SU-DHL-6 (cell line): Measurements from ENCODE around the gene OVOL1.

Experiments
- H2AFZ ChIP-seq: fragments of 200-600 bp; sonication (generic); 2 replicates; pipeline ENCODE4 v1.6.1; 2014; ENCODE audit warnings: low read depth, mild to moderate bottlenecking, moderate library complexity, mixed read lengths, antibody characterized with exemption, low read length; ENCODE audit not compliant: severe bottlenecking
- H3F3A ChIP-seq: fragments of 200-600 bp; shearing (Covaris generic); 2 replicates; pipeline ENCODE4 v1.6.0; 2016; ENCODE audit warnings: antibody characterized with exemption, mild to moderate bottlenecking; ENCODE audit not compliant: insufficient read depth
- H3K27ac ChIP-seq: fragments of 200-600 bp; sonication (generic); 2 replicates; pipeline ENCODE4 v1.5.1; 2016; ENCODE audit warnings: low read depth, mild to moderate bottlenecking, low read length, moderate library complexity, mixed read lengths
- H3K27me3 ChIP-seq: fragments of 200-600 bp; sonication (generic), shearing (Covaris generic); 2 replicates; pipeline ENCODE4 v1.6.0; 2014; ENCODE audit warnings: mild to moderate bottlenecking, low read length
- H3K36me3 ChIP-seq: fragments of 200-600 bp; sonication (generic); 2 replicates; pipeline ENCODE4 v1.6.1; 2014; ENCODE audit warnings: mild to moderate bottlenecking, low read length, mixed read lengths
- H3K4me2 ChIP-seq: fragments of 300-600, 200-600 bp; shearing (Covaris generic), sonication (generic); 2 replicates; pipeline ENCODE4 v1.6.0; 2014; ENCODE audit warnings: low read length, low read depth, mild to moderate bottlenecking; ENCODE audit not compliant: poor library complexity, severe bottlenecking
- H3K4me3 ChIP-seq: fragments of 200-600 bp; sonication (generic); 2 replicates; pipeline ENCODE4 v1.5.1; 2014; ENCODE audit warnings: antibody characterized with exemption, low read length, mild to moderate bottlenecking, mixed read lengths; ENCODE audit not compliant: insufficient read depth, poor library complexity, severe bottlenecking
- H3K79me2 ChIP-seq: fragments of 200-600 bp; sonication (generic); 2 replicates; pipeline ENCODE4 v1.6.1; 2014; ENCODE audit warnings: mild to moderate bottlenecking, low read length, moderate library complexity; ENCODE audit not compliant: insufficient read depth
- H3K9ac ChIP-seq: fragments of 200-600 bp; sonication (generic); 2 replicates; pipeline ENCODE4 v1.7.0; 2014; ENCODE audit warnings: mild to moderate bottlenecking, low read length
- H3K9me2 ChIP-seq: fragments of 200-600 bp; sonication (generic); replicated peaks from 2 replicates; pipeline ENCODE4 v1.6.1; 2014; ENCODE audit warnings: low read length; ENCODE audit not compliant: insufficient read depth
- H3K9me3 ChIP-seq: fragments of 200-600 bp; sonication (generic); 2 replicates; pipeline ENCODE4 v1.6.1; 2014; ENCODE audit warnings: low read length, mixed read lengths; ENCODE audit not compliant: insufficient read depth
- H4K20me1 ChIP-seq: fragments of 200-600 bp; sonication (generic); 2 replicates; pipeline ENCODE4 v1.6.1; 2014; ENCODE audit warnings: low read depth, mild to moderate bottlenecking, antibody characterized with exemption, low read length, moderate library complexity, mixed read lengths
- EZH2phosphoT487 ChIP-seq: fragments of 200-600 bp; sonication (generic), shearing (Covaris generic); conservative IDR thresholded peaks from 2 replicates; pipeline ENCODE4 v1.6.1; 2018; ENCODE audit warnings: mild to moderate bottlenecking, antibody characterized with exemption, low read length, moderate library complexity, mixed read lengths
- TF ChIP-seq, protein P1 (sequence below): fragments of 200-600 bp; sonication (generic); IDR thresholded peaks from one replicate; pipeline ENCODE4 v1.5.1; 2017; ENCODE audit warnings: antibody characterized with exemption, mild to moderate bottlenecking, low read length, moderate library complexity; ENCODE audit not compliant: insufficient read depth, poor library complexity, severe bottlenecking

OVOL1 gene

DNA sequence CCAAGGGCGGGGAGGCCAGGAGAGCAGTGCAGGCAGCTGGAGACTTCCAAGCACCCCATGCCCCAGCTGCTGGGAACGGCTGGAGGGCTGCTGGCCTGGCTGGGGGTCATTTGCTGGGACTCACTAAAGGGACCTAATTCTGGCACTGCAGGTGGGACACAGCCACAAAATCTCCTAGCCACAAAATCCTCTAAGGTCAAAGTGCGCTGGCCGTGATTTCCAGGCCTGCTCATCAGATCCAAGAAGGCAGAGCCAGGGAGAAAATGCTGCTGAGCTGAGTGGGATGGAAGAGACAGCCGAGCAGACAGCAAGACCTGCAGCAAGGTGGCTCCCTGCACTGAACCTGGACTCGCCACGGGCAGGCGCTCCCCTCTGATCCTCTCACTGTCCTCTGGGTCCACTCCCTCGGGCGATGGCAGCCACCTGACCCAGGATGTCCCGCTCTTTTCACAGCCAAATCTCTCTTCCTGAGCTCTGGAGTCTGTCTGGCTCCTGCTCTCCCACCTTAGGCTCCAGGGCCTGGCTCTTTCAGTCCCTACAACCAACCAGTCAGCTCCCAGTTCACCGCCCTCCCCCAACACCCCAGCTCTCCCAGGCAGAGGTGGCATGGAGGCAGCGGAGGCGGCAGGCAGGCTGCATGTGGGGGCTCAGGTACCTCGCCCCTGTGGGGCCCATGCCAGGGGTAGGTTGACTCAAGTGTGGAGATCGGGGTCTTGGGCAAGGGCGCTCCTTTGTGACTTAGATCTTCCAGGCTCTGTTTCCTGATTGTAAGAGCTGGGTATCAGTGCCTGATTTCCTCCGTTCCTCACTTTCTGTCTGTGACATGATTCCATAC lies 14.5 kb downstream of the OVOL1 start:
- Histone ChIP-seq H2AFZ (no peak overlapping the region), H3K27me3 (no peaks in the 10 kb centered on the region), H3K9ac (no peak overlapping the region), H4K20me1 (no peaks in the 10 kb centered on the region), H3K79me2 (no peaks in the 10 kb centered on the region), H3F3A (no peaks in the 10 kb centered on the region), H3K9me3 (no peaks in the 10 kb centered on the region), H3K4me3 (no peak overlapping the region), H3K36me3 (no peaks in the 10 kb centered on the region), H3K4me2 (no peak overlapping the region), H3K9me2 (no peaks in the 10 kb centered on the region), H3K27ac (no peak overlapping the region)
- TF ChIP-seq, protein P1, sequence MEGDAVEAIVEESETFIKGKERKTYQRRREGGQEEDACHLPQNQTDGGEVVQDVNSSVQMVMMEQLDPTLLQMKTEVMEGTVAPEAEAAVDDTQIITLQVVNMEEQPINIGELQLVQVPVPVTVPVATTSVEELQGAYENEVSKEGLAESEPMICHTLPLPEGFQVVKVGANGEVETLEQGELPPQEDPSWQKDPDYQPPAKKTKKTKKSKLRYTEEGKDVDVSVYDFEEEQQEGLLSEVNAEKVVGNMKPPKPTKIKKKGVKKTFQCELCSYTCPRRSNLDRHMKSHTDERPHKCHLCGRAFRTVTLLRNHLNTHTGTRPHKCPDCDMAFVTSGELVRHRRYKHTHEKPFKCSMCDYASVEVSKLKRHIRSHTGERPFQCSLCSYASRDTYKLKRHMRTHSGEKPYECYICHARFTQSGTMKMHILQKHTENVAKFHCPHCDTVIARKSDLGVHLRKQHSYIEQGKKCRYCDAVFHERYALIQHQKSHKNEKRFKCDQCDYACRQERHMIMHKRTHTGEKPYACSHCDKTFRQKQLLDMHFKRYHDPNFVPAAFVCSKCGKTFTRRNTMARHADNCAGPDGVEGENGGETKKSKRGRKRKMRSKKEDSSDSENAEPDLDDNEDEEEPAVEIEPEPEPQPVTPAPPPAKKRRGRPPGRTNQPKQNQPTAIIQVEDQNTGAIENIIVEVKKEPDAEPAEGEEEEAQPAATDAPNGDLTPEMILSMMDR = no peak

DNA sequence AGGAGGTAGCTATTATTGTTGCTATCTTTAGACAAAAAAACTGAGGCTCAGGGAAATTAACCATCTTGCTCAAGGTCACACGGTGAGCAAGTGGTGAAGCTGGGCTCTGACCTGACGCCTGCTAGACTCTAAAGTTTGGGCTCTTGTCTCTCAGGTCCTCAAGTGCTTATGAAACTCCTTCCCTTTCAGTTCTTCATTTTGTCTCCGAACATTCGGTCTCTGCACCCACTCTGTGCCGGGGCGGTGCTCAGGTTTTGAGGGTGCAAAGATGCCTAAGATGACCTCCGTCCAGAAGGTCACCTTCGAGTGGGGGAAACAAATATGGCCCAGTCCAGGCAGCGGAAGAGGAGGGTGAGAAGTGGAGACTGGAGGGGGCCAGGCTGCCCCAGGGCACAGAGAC lies 16.0 kb downstream of the OVOL1 start:
- Histone ChIP-seq H3K27ac (no peak overlapping the region), H2AFZ (no peak overlapping the region), H3K27me3 (no peaks in the 10 kb centered on the region), H3K9me2 (no peaks in the 10 kb centered on the region), H3K9ac (no peak overlapping the region), H3K4me2 (no peak overlapping the region), H3K4me3 (no peak overlapping the region), H4K20me1 (no peaks in the 10 kb centered on the region), H3K36me3 (no peaks in the 10 kb centered on the region), H3F3A (no peaks in the 10 kb centered on the region), H3K79me2 (no peaks in the 10 kb centered on the region), H3K9me3 (no peaks in the 10 kb centered on the region)
- TF ChIP-seq, protein P1 = no peak
- no peak for TF ChIP-seq EZH2phosphoT487

DNA sequence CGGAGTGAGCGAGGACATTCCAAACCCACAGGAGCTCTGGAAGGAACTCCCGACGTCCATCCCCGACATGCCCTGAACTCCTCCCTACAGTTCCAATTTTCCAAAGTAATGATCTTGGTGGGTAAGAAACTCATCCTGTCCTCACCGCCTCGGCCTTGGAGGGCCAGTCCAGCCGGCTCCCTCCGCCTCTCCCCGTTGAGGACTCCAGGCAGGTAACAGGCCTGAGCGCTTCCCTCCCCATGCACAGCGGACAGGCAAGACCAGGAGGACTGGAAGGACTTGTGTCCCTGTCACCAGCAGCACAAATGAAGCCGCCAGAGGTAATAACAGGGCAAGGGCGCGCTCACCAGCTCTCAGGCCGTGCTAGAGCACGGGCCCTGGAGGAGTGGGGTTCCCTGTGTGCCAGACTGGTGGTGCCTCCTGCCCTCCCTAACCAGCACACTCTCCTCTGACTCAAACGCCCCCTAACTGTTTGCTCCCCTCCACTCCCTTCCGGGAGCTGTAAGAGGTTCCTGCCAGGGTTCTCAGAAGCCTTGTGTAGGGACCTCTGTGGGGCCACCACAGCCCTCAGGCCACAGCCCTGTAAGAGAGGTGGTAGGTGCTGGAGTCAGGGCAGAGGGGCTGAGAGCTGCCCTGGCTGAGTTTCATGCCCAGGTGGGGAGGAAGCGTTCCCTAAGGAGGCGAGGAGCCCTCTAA lies 17.1 kb downstream of the OVOL1 start:
- Histone ChIP-seq H3K36me3 (no peaks in the 10 kb centered on the region), H3K9me3 (no peaks in the 10 kb centered on the region), H4K20me1 (no peaks in the 10 kb centered on the region), H3K4me2 (no peak overlapping the region), H3K27ac (no peak overlapping the region), H3K9ac (no peak overlapping the region), H3K4me3 (no peak overlapping the region), H2AFZ (no peak overlapping the region), H3K27me3 (no peaks in the 10 kb centered on the region), H3K79me2 (no peaks in the 10 kb centered on the region), H3F3A (no peaks in the 10 kb centered on the region), H3K9me2 (no peaks in the 10 kb centered on the region)
- TF ChIP-seq, protein P1 = no peak
- TF ChIP-seq EZH2phosphoT487 = no peak
